Muscle layer of duodenum (tissue), 2 donors: Measurements from ENCODE around the gene RPAP3.
A peak's percentile ranks its signal among the peaks of the same experiment; 100 is the strongest.

Experiments
- H3K27ac ChIP-seq: one replicate; pipeline ENCODE4 v1.7.0; 2013; ENCODE audit warnings: mild to moderate bottlenecking, low read length
- H3K27me3 ChIP-seq: one replicate; pipeline ENCODE4 v1.7.0; 2013; ENCODE audit warnings: low read depth, mild to moderate bottlenecking, control low read depth, low read length
- H3K36me3 ChIP-seq, 2 donors: one replicate each; pipeline ENCODE4 v1.7.0; 2013; ENCODE audit warnings: low read length in 2 of 2, control low read depth in 1 of 2, mild to moderate bottlenecking in 1 of 2; ENCODE audit not compliant: insufficient read depth in 2 of 2, control insufficient read depth in 1 of 2
- H3K4me1 ChIP-seq, 2 donors: one replicate each; pipeline ENCODE4 v1.7.0; 2013; ENCODE audit warnings: low read length in 2 of 2, mild to moderate bottlenecking in 2 of 2, control low read depth in 1 of 2, moderate library complexity in 1 of 2; ENCODE audit not compliant: insufficient read depth in 2 of 2, control insufficient read depth in 1 of 2
- H3K4me3 ChIP-seq, 2 donors: one replicate each; pipeline ENCODE4 v1.7.0; 2013; ENCODE audit warnings: low read length in 2 of 2, low read depth in 1 of 2, mild to moderate bottlenecking in 1 of 2
- H3K9me3 ChIP-seq, 2 donors: one replicate each; pipeline ENCODE4 v1.7.0; 2013; ENCODE audit warnings: low read length in 2 of 2, control low read depth in 1 of 2, mild to moderate bottlenecking in 1 of 2; ENCODE audit not compliant: control insufficient read depth in 1 of 2
- donor health status: healthy.

Gene RPAP3

DNA sequence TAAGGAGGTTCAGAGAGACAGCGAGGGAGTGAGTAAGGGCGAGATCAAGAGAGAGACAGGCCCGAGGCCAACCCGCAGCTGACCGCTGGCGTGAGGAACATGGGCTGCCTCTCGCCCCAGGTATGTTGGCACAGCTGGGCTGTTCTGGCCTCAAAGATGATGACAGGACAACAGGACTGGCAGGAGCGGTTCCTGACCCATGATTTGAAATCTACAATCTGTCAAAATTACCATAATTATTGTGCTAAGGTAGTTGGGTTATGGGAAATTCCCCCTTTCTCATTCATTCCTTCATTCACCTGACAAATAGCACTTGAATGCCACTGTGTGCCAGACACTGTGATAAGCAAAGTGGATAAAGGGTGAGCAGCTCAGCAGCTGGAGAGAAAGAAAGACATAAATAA lies 24.5 kb upstream of the RPAP3 start:
- H3K4me1 ChIP-seq = peaks cover 0 to 5% of the 10 kb centered on the region in 2 donors
- H3K27ac ChIP-seq = no peak overlapping the region
- no peaks in the 10 kb centered on the region for H3K27me3 ChIP-seq
- no peaks in the 10 kb centered on the region for H3K36me3 ChIP-seq
- no peaks in the 10 kb centered on the region for H3K9me3 ChIP-seq
- no peak overlapping the region for H3K4me3 ChIP-seq

- no peaks in the 10 kb centered on the region for H3K27me3 ChIP-seq
- no peaks in the 10 kb centered on the region for H3K9me3 ChIP-seq
- H3K27ac ChIP-seq = no peak overlapping the region
- H3K4me3 ChIP-seq = no peak overlapping the region
- no peaks in the 10 kb centered on the region for H3K36me3 ChIP-seq
- no peaks in the 10 kb centered on the region for H3K4me1 ChIP-seq
These were observed 23.4 kb upstream of the RPAP3 start for GRCh38 chr12:47729233-47729632.

- H3K4me3 ChIP-seq = no peak overlapping the region
- no peaks in the 10 kb centered on the region for H3K9me3 ChIP-seq
- H3K27ac ChIP-seq = no peak overlapping the region
- no peaks in the 10 kb centered on the region for H3K36me3 ChIP-seq
- no peaks in the 10 kb centered on the region for H3K4me1 ChIP-seq
- no peaks in the 10 kb centered on the region for H3K27me3 ChIP-seq
These were observed 20.1 kb upstream of the RPAP3 start for GRCh38 chr12:47725893-47726292.

DNA sequence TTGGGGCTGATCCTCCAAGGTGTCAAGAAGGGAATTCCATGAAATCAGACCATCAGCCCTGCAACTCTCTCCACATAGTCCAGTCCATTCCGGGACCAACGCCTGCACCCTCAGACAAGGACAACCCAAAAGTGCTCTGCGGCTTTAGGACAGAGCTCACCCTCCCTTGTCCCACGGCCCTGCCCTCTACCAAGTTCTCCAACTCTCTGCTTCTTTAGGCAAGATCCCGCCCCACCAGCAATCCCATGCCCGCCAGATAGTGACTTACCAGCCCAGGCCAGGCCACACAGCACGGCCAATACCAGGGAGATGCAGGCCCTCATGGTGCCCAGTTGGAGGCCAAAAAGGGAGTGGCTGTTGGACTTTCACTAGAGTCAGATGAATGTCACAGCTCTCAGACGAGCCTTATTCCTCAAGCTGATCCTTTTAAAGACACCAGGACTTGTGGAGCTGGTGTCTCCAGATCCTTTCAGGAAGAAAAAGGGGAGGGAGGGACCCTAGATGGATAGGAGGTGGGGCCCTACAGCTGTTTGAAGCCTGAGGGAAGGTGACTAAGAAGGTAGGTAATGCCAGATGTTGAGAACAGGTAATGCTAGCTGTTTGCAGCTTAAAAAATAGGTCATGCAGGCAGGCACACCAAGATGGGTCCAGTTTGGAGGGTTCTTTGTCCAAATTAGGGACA lies 19.4 kb upstream of the RPAP3 start, which contains the start of gene ENDOU:
Gene ENDOU, minus strand, starts transcription at position 400 of the 682 bp plus-strand sequence. Its CDS starts 77 bp downstream, at position 323.
- Histone ChIP-seq H3K27ac (no peak within 1 kb of the TSS), H3K4me1 (no peaks in the 10 kb centered on the region), H3K36me3 (no peaks in the 10 kb centered on the region), H3K9me3 (no peaks in the 10 kb centered on the region), H3K27me3 (no peaks in the 10 kb centered on the region), H3K4me3 (no peak within 1 kb of the TSS)

DNA sequence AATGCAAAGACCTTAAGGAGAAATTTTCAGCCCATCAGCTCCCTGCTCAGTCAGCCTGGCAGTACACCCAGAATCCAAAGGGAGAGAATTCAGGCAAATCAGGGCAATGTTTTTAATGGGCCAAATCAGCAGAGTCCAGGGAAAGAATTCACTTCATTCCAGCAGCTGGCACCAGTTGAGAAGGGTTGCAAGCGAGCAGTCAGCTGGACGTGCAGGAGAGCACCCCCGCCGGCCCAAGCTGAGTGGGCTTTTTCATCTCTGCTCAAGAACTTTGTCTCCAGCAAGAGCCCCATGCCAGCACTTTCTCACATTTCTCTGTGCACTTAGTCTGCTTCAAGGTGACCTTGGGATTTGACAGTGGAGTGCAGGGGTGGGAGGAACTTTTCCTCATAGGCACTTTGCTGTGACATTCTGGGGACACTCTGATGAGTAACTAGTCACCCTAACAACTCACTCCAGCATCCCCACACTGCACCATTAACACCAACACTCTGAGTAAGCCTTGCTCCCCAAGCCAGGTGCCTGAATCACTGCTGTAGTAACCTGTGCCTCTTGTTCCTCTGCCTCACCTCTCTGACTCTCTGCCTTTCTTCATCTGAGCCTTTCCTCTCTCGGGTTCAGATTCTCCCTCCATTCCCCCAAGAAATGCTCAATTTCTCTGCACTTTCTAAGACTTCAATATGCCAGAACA lies 17.3 kb upstream of the RPAP3 start:
- Histone ChIP-seq H3K27me3 (no peaks in the 10 kb centered on the region), H3K4me1 (peaks cover under 1 to 3% of the 10 kb centered on the region in 2 donors), H3K36me3 (peaks cover 0 to 5% of the 10 kb centered on the region in 2 donors), H3K27ac (no peak overlapping the region), H3K4me3 (no peak overlapping the region), H3K9me3 (no peaks in the 10 kb centered on the region)

- H3K9me3 ChIP-seq = no peaks in the 10 kb centered on the region
- H3K27ac ChIP-seq = no peak overlapping the region
- H3K4me3 ChIP-seq = no peak overlapping the region
- H3K36me3 ChIP-seq = peaks cover 0 to 5% of the 10 kb centered on the region in 2 donors
- H3K4me1 ChIP-seq = peaks cover 8 to 11% of the 10 kb centered on the region in 2 donors
- no peaks in the 10 kb centered on the region for H3K27me3 ChIP-seq
These were observed 16.5 kb upstream of the RPAP3 start for GRCh38 chr12:47722136-47722834.

GRCh38 chr12:47721431-47721973 lies 15.7 kb upstream of the RPAP3 start:
- Histone ChIP-seq H3K27ac (no peak overlapping the region), H3K36me3 (peaks cover 0 to 5% of the 10 kb centered on the region in 2 donors), H3K27me3 (no peaks in the 10 kb centered on the region), H3K4me3 (no peak overlapping the region), H3K4me1 (peaks cover 15 to 19% of the 10 kb centered on the region in 2 donors), H3K9me3 (no peaks in the 10 kb centered on the region)

DNA sequence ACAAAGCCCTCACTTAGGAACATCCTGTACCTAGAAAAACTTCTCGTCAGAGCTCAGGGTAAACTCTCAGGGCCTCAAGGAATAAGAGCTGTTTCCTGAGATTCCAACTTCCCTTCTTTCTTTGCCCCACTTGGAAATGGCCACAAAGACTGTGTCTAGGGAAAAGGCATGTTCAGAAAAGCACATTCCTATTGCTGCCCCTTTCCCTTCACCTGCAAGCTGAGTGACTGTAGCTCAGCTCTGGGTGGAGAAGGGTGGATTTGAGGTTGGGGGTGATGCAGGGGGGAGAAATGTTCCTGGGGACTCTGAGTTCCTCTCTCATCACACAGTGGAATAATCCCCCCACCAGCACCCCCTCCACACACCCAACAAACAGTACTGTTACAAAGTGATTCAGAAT lies 12.7 kb upstream of the RPAP3 start:
- H3K36me3 ChIP-seq = peaks cover 0 to 5% of the 10 kb centered on the region in 2 donors

GRCh38 chr12:47717443-47718193 lies 11.8 kb upstream of the RPAP3 start:
- Histone ChIP-seq H3K9me3 (no peaks in the 10 kb centered on the region), H3K27me3 (no peaks in the 10 kb centered on the region), H3K36me3 (peaks cover 0 to 5% of the 10 kb centered on the region in 2 donors), H3K4me3 (peak overlapping the region in 1 of 2 donors; percentile 4), H3K4me1 (peaks cover 32 to 33% of the 10 kb centered on the region in 2 donors), H3K27ac (peak overlapping the region; percentile 68)

More for the DNA sequence above, 12.7 kb upstream of the RPAP3 start:
- Histone ChIP-seq H3K27ac (no peak overlapping the region), H3K4me1 (peaks cover 32 to 33% of the 10 kb centered on the region in 2 donors), H3K9me3 (no peaks in the 10 kb centered on the region), H3K27me3 (no peaks in the 10 kb centered on the region), H3K4me3 (no peak overlapping the region)

DNA sequence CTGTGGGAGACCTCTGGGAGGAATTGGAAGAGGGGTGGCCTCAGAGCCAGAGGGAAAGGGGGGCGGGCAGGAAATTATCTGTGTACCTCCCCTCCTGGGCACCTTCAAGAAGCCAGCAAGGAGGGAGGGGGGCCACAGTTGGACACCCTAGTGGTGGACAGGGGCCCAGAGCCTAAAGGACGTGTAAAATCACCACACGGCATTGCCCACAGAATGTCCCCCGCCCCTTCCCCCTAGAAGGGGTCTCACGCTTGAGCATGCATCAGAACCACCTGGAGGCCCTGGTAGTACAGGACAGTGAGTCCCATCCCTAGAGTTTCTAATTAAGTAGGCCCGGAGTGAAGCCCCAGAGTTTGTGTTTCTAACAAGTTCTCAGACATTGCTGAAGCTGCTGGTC lies 11.2 kb upstream of the RPAP3 start:
- no peaks in the 10 kb centered on the region for H3K9me3 ChIP-seq
- no peak overlapping the region for H3K27ac ChIP-seq
- no peaks in the 10 kb centered on the region for H3K27me3 ChIP-seq
- peak overlapping the region in 1 of 2 donors; percentile 4 for H3K4me3 ChIP-seq
- peaks cover 32 to 33% of the 10 kb centered on the region in 2 donors for H3K4me1 ChIP-seq
- peaks cover 0 to 5% of the 10 kb centered on the region in 2 donors for H3K36me3 ChIP-seq
